Transverse colon (tissue), 4 donors: ENCODE measurements around the gene FOXC2. TPM values are rescaled to one million over a fixed set of nuclear protein-coding genes. Genes with fewer than 3 reads are reported as not detected.

Source experiments
- DNase-seq: peaks from one replicate; pipeline ENCODE4 v3.0.0-alpha.2; 2019
- H3K27ac ChIP-seq, 4 donors: fragments of 200-600 bp; sonication (generic); 2 replicates each; pipeline ENCODE4 v1.5.1; 2016 to 2018; ENCODE audit warnings: inconsistent platforms in 4 of 4
- H3K27me3 ChIP-seq: fragments of 200-600 bp; sonication (generic); 2 replicates; pipeline ENCODE4 v1.5.1; 2017; ENCODE audit warnings: inconsistent platforms
- H3K36me3 ChIP-seq, 4 donors: fragments of 200-600 bp; sonication (generic); 2 replicates each; pipeline ENCODE4 v1.5.1; 2017 to 2019; ENCODE audit warnings: inconsistent platforms in 4 of 4
- H3K4me1 ChIP-seq, 4 donors: fragments of 200-600 bp; sonication (generic); 2 replicates each; pipeline ENCODE4 v1.5.1; 2017 to 2020; ENCODE audit warnings: inconsistent platforms in 4 of 4
- H3K4me3 ChIP-seq, 4 donors: fragments of 200-600 bp; sonication (generic); 1 replicate in 1 of 4; 2 replicates in 3 of 4; pipeline versions ENCODE4 v1.5.1 to v1.6.1; 2017 to 2019; ENCODE audit warnings: inconsistent platforms in 4 of 4
- H3K9me3 ChIP-seq, 2 donors: fragments of 200-600 bp; sonication (generic); 2 replicates each; pipeline ENCODE4 v1.5.1; 2017 to 2019; ENCODE audit warnings: inconsistent platforms in 2 of 2
- EP300 ChIP-seq: sonication (generic); formaldehyde crosslinking; IDR thresholded peaks from one replicate; pipeline ENCODE4 v1.6.1; 2017; ENCODE audit warnings: antibody characterized with exemption, low read depth
- POLR2A ChIP-seq: fragments of 450-650 bp; IDR thresholded peaks from one replicate; pipeline ENCODE4 v1.6.1; 2016; ENCODE audit warnings: antibody characterized with exemption, mild to moderate bottlenecking, moderate library complexity
- POLR2AphosphoS5 ChIP-seq, 3 donors: sonication (generic); formaldehyde crosslinking; IDR thresholded peaks; one replicate each; pipeline ENCODE4 v1.6.1; 2016; ENCODE audit warnings: antibody characterized with exemption in 3 of 3
- WGBS, 2 donors: methylation state at CpG; one replicate each; pipeline ENCODE4 v1.1.5; 2018; ENCODE audit warnings: low coverage in 1 of 2; 5-methylcytosine and 5-hydroxymethylcytosine counted together
- in situ Hi-C, 4 donors: fragments of 200-750 bp; cut with MboI; loops; one replicate each; pipeline versions ENCODE4 v1.15.0 to v1.15.1; 2017; ENCODE audit warnings: low sequenced_read_pairs in 3 of 4, low pct_ligation_motif_present in 1 of 4, low pct_unique_long_range_greater_than_20kb in 1 of 4
- intact Hi-C: fragments of 100-400 bp; cut with DNase I; formaldehyde crosslinking; loops from one replicate; pipeline ENCODE4 v1.15.1; 2023; ENCODE audit warnings: low total_unique reads
- total RNA-seq, 4 donors: library from RNA; depleted of rRNA; stranded (reverse); fragments of >200 nt; gene quantifications; one replicate each; pipeline ENCODE4 v1.1.0, GENCODE V29; 2016
- TF ChIP-seq, protein P1 (sequence below), 5 experiments: fragments of 200-600 bp in 3 of 5; fragments of 450-650 bp in 2 of 5; sonication (generic) in 3 of 5; IDR thresholded peaks; 1 replicate in 2 of 5; 2 replicates in 3 of 5; pipeline ENCODE4 v1.5.1; 2016 to 2017; ENCODE audit warnings: antibody characterized with exemption in 5 of 5, inconsistent platforms in 3 of 5, mild to moderate bottlenecking in 2 of 5, moderate library complexity in 1 of 5

FOXC2 gene
- total RNA-seq, 4 donors from 2014 or later: 0.27 TPM; not detected in 3

DNA sequence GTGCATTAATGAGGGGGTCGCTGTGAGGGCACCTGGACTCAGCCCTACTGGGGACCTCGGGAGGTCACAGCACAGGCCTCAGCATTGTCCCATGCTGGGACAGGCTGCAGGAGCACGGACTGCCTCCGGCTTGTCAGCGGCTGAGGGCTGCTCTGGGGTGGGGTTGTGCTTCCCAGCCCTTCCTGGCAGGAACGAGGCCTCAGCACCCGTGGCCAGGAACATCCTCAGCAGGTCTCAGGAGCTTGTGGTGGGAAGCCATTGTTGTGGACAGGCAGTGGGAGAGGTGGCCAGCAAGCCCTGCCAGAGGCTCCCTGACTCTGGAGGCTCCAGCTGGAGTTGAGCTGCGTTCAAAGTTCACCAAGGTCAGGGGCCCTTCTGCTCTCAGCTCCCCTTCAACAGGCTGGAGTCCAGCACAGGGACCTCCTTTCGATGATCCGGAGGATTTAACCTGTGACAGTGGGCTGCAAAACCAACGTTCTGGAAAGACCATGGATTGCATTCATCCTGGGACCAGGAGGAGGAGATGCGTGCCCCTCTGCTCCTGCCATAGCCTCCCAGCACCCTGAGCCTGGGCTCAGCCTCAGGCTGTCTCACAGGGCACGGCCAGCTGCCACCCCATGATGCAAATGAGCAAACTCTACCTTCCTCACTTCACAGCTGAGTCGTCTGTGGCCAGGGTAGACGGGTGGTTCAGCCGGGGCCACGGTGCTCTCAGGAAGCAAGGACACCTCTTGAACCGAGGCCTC is 44.3 kb downstream of the FOXC2 start:
- 71% methylated on average over 16 of the region's 18 CpGs; no CpG with 5 or more reads in 1 of the 2 donors for WGBS, 2 donors
- Histone ChIP-seq H3K36me3 (no peaks in the 10 kb centered on the region), H3K27ac (no peak overlapping the region), H3K4me1 (no peaks in the 10 kb centered on the region), H3K9me3 (no peaks in the 10 kb centered on the region), H3K4me3 (no peak overlapping the region), H3K27me3 (no peaks in the 10 kb centered on the region)
- in situ Hi-C loops: no loop called here
- no peak for DNase-seq
- intact Hi-C loops: no loop called here
- TF ChIP-seq POLR2AphosphoS5 (IDR thresholded peaks at IDR 0.05) (no peak), POLR2A (no peak), EP300 (no peak)
- TF ChIP-seq, protein P1, sequence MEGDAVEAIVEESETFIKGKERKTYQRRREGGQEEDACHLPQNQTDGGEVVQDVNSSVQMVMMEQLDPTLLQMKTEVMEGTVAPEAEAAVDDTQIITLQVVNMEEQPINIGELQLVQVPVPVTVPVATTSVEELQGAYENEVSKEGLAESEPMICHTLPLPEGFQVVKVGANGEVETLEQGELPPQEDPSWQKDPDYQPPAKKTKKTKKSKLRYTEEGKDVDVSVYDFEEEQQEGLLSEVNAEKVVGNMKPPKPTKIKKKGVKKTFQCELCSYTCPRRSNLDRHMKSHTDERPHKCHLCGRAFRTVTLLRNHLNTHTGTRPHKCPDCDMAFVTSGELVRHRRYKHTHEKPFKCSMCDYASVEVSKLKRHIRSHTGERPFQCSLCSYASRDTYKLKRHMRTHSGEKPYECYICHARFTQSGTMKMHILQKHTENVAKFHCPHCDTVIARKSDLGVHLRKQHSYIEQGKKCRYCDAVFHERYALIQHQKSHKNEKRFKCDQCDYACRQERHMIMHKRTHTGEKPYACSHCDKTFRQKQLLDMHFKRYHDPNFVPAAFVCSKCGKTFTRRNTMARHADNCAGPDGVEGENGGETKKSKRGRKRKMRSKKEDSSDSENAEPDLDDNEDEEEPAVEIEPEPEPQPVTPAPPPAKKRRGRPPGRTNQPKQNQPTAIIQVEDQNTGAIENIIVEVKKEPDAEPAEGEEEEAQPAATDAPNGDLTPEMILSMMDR (IDR thresholded peaks at IDR 0.05): no peak

DNA sequence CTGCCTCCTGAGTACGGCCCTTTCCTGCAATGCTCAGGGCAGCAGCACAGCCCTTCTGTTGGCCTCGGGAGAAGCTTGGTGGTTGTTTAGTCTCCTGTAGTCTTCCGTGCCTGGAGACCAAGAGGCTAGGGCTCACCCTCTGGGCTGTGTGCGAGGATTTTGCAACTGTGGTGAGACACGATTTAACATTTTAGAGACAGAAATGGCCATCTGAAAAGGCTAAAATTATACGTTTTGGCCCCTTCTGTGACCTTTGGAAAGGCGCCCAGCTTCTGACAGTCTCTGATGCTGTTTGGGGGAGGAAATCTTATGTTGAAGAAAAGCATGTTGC is 44.9 kb downstream of the FOXC2 start:
- TF ChIP-seq EP300 (no peak), POLR2A (no peak), POLR2AphosphoS5 (IDR thresholded peaks at IDR 0.05) (no peak)
- TF ChIP-seq, protein P1 (IDR thresholded peaks at IDR 0.05): no peak
- in situ Hi-C loops: no loop called here
- WGBS, 2 donors: 51 to 71% methylated on average over 4 to 7 of the region's 7 CpGs
- Histone ChIP-seq H3K4me3 (no peak overlapping the region), H3K27ac (no peak overlapping the region), H3K36me3 (no peaks in the 10 kb centered on the region), H3K4me1 (no peaks in the 10 kb centered on the region), H3K27me3 (no peaks in the 10 kb centered on the region), H3K9me3 (no peaks in the 10 kb centered on the region)
- DNase-seq: no peak
- intact Hi-C loops: no loop called here

DNA sequence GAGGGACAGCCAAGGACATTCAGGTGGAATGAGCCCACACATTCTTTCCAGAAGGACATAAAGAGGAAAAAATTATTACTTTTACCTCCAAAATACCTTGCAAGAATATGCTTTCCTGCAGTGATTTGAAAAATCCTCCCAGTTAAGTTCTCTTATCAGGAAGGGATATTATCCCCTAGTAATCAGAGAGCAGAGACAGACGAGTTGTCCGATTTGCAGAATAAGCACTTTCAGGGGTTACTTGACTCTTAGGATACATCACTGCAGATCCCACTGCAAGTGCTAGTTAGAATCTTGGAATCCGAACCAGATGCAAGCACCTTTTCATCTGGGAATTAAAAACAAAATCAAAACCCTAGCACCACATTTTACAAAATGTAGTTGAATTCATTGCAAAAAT is 45.3 kb downstream of the FOXC2 start:
- no peak overlapping the region for H3K27ac ChIP-seq
- H3K27me3 ChIP-seq: no peaks in the 10 kb centered on the region
- no peaks in the 10 kb centered on the region for H3K9me3 ChIP-seq
- TF ChIP-seq EP300: no peak
- TF ChIP-seq, protein P1 (IDR thresholded peaks at IDR 0.05): no peak
- no peak for TF ChIP-seq POLR2A
- no peak for TF ChIP-seq POLR2AphosphoS5 (IDR thresholded peaks at IDR 0.05)
- no peak for DNase-seq
- WGBS, 2 donors: 74 to 80% methylated on average over 3 of the region's 3 CpGs
- no peaks in the 10 kb centered on the region for H3K36me3 ChIP-seq
- in situ Hi-C loops: no loop called here
- no peaks in the 10 kb centered on the region for H3K4me1 ChIP-seq
- no peak overlapping the region for H3K4me3 ChIP-seq
- intact Hi-C loops: no loop called here

DNA sequence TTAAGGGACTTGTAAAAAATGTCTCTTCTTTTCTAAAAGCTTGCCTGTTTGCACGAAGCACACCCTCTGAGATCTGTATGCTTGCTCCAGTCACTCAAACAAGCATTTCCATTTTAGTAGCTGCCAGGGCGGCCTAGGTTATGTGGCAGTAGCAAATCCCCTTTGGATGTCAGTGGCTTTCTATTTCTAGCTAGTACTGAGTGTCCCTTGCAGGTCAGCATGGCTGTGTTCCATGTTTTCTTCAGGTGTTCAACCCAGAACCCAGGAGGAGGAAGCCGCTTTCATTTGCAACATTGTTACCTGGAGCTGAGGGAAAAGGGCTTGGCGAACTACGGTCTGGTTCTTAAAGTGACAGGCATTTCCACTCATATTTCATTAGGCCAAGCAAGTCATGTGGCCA is 48.1 kb downstream of the FOXC2 start:
- Histone ChIP-seq H3K27me3 (no peaks in the 10 kb centered on the region), H3K4me3 (no peak overlapping the region), H3K4me1 (no peaks in the 10 kb centered on the region), H3K36me3 (no peaks in the 10 kb centered on the region), H3K27ac (no peak overlapping the region), H3K9me3 (no peaks in the 10 kb centered on the region)
- WGBS, 2 donors: 57% methylated on average over 5 of the region's 5 CpGs; no CpG with 5 or more reads in 1 of the 2 donors
- DNase-seq: no peak
- intact Hi-C loops: no loop called here
- in situ Hi-C loops: no loop called here
- TF ChIP-seq POLR2AphosphoS5 (IDR thresholded peaks at IDR 0.05) (no peak), POLR2A (no peak), EP300 (no peak)
- TF ChIP-seq, protein P1 (IDR thresholded peaks at IDR 0.05): no peak
